ENCODE data around the gene VLDLR.

GRCh38 chr9:2657427-2657826 is 35.8 kb downstream of the VLDLR start:
- no peak for TF ChIP-seq TAF1 (IDR thresholded peaks at IDR 0.05; ENCODE audit: low read depth, low read length)
- no peak for TF ChIP-seq GABPA (IDR thresholded peaks at IDR 0.05; ENCODE audit: borderline replicate concordance, insufficient read depth, low read length)
- TF ChIP-seq SUZ12 (IDR thresholded peaks at IDR 0.05; ENCODE audit: low read length): no peak
- no peak for TF ChIP-seq POLR2A (IDR thresholded peaks at IDR 0.05; ENCODE audit: control extremely low read depth in 1 of 2, low read depth in 2 of 2, low read length in 2 of 2)
- no peak for TF ChIP-seq RAD21 (IDR thresholded peaks at IDR 0.05 in 1 of 2, conservative IDR thresholded peaks at IDR 0.05 in 1 of 2; ENCODE audit: low read depth in 2 of 2, low read length in 2 of 2)
- TF ChIP-seq SP1 (IDR thresholded peaks at IDR 0.05; ENCODE audit: low read depth, low read length): no peak
- no peak for TF ChIP-seq E2F6 (IDR thresholded peaks at IDR 0.05)
